Inflammatory macrophage treated with lipopolysaccharide for 4 hours (primary cell): Measurements from ENCODE around the gene SYT12.
A peak's percentile ranks its signal among the peaks of the same experiment; 100 is the strongest.

Experiments used
- DNase-seq: peaks from one replicate; pipeline ENCODE4 v3.0.0-alpha.2; 2020

SYT12 gene

GRCh38 chr11:67031791-67032561 lies 9.0 kb downstream of the SYT12 start:
- DNase-seq = no peak

GRCh38 chr11:67032830-67033551 lies 10.1 kb downstream of the SYT12 start:
- DNase-seq = peak; percentile 79

DNA sequence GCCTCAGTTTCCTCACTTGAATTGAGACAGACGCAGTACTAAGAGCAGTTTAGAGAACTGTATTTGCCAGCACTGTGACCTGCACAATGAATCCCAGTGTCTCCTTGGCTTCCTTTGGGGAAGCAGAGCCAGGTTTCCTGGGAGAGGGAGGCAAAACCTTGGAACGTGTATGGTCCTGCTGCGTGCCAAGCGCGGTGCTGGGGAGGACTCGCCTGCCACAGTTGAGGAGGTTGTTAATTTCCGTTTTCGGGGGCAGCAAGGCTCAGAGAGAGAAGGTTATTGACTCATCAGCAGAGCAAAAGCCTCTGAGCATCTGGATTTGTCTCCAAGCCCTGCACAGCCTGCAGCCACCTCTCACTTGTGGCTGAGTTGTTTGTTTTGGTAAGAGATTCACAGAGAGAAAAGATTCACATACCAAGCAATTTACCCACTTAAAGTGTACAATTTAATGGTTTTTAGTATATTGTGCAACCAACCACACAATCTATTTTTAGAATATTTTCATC lies 10.8 kb downstream of the SYT12 start:
- peak; percentile 31 for DNase-seq

GRCh38 chr11:67034350-67034749 lies 11.4 kb downstream of the SYT12 start:
- no peak for DNase-seq

- DNase-seq = no peak
Measured at GRCh38 chr11:67040147-67040546, 17.2 kb downstream of the SYT12 start.

GRCh38 chr11:67041602-67042001 lies 18.7 kb downstream of the SYT12 start:
- DNase-seq = no peak

GRCh38 chr11:67043572-67044349 lies 20.8 kb downstream of the SYT12 start:
- no peak for DNase-seq

- no peak for DNase-seq
Measured at GRCh38 chr11:67044496-67044895, 21.6 kb downstream of the SYT12 start.

- no peak for DNase-seq
Measured at GRCh38 chr11:67045314-67045713, 22.4 kb downstream of the SYT12 start.

GRCh38 chr11:67048515-67049130 lies 25.7 kb downstream of the SYT12 start:
- DNase-seq = no peak

DNA sequence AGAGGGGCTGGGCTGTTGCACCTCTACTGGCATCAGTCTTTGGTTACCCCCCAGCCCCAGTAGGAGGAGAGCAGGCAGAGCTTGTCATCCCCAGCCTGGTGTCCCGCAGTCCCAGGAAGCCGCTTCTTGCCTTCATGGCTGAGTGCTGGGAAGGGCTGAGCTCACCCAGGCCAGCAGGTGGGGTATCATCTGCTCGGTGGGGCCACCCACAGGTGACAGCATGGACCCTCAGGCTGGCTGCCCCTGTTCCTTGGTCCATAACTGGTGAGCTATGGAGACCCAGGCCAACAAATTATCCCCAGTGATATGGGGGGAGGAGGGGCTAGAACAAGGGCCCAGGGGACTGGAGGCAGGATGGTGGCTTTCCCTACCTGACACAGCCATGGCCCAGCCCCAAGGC lies 27.2 kb downstream of the SYT12 start:
- no peak for DNase-seq

GRCh38 chr11:67051180-67051893 lies 28.4 kb downstream of the SYT12 start:
- no peak for DNase-seq

DNA sequence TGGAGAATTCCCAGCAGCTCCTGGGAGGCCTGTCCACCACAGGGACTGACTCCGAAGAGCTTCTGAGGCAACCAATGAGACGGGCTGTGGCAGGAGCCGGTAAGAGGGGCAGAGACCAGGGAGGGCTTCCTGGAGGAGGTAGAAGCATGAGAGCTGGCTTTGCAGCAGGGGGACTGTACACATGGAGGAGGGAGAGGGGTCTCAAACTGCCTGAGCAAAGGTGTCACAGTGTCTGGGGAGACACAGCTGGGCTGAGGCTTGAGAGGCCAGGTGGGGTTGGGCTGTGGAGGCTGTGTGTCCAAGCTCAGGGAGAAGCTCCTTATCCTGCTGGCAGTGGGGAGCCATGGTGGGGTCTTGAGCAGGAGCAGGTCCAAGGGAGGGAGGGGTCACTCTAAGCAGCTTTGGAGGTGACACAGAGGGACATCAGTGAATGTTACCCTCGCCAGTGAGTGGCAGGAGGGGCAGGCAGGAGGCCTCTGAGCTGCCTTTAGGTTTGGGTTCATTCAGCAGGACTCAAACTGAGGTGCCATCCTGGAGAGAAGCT lies 29.1 kb downstream of the SYT12 start:
- no peak for DNase-seq

DNA sequence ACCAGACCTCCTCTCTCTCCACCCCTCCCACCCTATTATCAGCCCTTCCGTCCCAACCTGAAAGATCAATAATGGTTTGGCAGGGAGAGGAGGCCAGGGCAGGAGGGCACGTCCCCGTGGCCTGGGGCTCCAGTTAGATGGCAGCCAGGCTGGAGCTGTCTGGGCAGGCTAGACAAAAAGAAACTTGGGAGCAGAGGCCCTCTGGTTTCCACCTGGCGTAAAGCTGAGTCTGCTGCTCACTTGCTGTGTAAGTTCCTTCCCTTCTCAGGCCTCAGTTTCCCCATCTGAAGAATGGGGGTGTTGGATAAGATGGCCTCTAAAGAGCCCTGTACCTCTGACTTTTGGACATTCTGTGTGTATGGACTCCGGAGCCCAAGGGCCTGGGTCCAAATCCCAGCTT lies 30.0 kb downstream of the SYT12 start:
- no peak for DNase-seq

GRCh38 chr11:67053896-67054329 lies 31.0 kb downstream of the SYT12 start:
- DNase-seq = peak; percentile 40

DNA sequence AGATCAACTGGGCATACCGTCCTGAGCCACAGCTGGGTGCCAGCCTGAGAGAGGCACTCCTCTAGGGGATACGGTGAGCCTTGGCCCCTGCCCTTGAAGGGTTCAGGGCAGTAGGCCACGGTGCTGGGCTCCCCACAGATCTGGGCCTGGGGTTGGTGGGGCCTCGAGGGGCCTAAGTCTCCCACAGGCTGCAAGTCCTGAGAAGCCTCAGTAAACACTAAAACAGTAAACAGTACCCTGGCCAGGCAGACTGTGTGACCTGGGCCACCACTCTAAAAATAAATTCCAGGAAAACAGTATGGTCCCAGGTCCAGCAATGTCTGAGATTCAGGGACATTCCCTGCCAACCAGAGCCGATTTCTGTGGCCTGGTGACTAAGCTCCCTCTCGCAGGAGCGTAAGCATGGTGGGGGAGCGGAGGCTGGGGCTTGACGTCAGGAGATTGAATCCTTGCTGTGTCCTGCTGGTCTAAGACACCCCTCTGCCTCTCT lies 31.5 kb downstream of the SYT12 start:
- no peak for DNase-seq

GRCh38 chr11:67054836-67055523 lies 32.0 kb downstream of the SYT12 start:
- peak; percentile 59 for DNase-seq

DNA sequence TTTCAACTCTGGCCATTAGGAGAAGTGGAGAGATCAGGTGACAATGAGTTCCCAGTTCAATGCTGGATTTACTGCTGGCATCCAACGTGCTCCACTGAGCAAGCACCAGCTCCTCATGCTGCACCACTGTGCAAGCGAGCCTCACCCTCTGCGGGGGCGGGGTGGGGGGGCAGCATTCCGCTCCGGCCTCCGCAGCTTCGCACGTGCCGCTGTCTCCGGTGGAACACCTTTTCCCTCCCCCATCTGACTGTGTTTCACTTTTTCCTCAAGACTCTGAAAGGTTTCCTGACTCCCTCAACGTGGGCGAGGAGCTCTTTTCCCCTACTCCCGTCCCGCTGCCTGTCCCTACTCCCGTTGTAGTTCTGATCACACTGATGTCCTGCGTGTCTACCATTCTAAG lies 32.9 kb downstream of the SYT12 start:
- no peak for DNase-seq

GRCh38 chr11:67056267-67057204 lies 33.6 kb downstream of the SYT12 start, which contains the start of gene RHOD:
Gene RHOD, plus strand, starts transcription at chr11:67056847. Its CDS starts 56 bp downstream, at chr11:67056903.
- DNase-seq = no peak

- DNase-seq = no peak
Measured at GRCh38 chr11:67057205-67057672, 34.3 kb downstream of the SYT12 start.
